ENCODE data around the gene PARD3B.

Gene PARD3B

DNA sequence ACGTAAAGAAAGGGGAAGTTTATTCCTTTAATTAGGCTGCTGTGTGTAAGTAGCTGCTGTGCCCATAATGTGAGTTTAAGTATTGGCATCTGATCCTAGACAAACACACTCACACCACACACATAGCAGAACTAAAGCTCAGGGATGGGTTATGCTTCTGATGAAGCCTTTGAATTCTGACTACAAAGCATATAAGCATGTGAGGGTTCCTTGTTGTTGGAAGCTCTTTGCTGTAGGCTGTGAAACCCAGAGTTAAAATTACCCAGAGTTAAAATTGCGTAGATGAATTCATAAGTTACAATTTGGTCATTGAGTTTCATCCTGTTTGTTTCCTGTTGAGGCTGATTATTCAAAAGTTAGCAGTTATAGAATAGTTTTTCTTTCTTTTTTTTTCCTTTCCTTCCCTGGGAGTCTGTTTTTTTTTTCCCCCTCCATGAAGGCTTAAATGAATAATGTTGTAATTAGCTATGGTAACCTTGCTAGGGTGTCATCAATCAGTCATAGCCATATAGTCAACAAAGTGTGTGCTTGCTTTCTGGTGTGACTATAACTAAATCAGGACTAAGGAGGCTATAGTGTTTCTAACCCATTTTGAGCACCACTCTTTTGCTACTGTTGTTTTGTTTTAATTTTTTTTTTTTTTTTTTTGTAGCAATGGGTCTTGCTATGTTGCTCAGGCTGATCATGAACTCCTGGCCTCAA, 426.1 kb downstream of the PARD3B start:
- no peak for DNase-seq

DNA sequence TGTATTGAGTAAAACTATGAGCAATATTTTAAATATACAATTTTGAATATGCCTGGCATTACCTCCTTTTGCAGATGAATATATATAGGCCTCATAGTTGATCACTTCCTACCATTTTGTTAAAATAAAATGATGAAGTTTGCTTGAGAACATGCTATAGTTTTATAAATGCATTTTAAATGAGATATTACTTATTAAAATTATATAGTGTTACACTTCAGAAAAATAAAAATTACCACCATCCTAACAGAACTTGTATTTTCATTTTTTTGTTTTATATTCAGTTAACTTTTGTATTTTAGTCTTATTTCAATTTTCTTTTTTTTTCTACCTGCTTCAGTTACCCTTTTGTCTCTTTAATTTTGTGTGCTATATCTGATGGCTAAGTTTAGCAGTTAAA, 426.9 kb downstream of the PARD3B start:
- DNase-seq = no peak

DNA sequence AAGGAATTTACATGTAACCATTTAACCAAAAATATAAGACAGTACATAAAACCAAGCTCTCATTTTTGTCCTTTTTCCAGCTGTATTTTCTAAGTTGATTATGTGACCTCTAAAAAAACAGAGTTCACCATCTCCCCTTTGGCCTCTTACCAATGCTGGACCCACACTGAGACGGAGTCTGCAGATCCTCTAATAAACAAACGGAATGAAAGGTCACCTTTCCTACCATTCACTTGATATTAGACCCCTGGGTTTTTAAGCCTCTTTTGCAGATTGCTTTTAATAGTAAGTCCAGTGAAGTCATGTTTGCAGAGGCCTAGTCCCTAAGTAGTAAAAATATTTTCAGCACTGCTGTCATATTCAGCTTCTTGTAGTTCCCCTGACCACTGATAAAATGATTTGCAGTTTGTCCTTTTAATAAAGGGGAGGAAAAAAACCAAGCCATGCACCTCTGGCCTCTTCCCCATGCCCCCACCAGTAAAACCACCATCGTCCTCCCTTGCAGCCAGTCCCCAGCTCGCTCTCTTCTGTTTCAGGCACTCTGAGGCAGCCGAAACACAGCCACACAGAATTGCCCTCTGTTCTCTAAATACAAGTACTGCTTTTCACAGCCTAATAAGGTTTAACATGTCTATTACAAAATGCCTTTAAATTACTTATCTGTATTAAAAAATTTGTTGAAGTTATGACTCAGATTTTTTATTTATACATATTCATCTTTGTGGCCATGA, 427.5 kb downstream of the PARD3B start:
- no peak for DNase-seq

- DNase-seq = no peak
Measured at GRCh38 chr2:204973616-204974015, 428.3 kb downstream of the PARD3B start.

- no peak for DNase-seq
Measured at GRCh38 chr2:204974487-204974886, 429.2 kb downstream of the PARD3B start.

GRCh38 chr2:204977914-204978313, 432.6 kb downstream of the PARD3B start:
- DNase-seq = no peak

- no peak for DNase-seq
Measured at GRCh38 chr2:204982303-204982702, 437.0 kb downstream of the PARD3B start.

DNA sequence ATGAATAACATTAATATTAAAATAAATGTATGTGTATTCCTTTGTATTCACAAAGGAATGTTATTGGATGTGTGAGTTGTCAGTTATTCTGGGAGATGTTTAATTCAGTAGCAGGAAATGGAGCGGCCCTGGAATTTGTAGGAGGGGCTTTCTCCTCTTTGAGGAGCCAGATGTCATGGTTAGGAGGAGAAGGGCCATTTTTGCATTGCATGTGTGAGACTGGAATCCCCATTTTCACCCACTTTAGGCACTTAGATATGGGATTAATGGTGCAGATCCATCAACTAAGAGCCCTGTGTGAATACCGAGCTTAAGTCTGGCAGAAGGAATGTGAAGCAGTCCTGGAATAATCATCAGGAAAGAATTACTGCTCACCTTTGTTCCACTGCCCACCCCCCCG, 439.2 kb downstream of the PARD3B start:
- no peak for DNase-seq

DNA sequence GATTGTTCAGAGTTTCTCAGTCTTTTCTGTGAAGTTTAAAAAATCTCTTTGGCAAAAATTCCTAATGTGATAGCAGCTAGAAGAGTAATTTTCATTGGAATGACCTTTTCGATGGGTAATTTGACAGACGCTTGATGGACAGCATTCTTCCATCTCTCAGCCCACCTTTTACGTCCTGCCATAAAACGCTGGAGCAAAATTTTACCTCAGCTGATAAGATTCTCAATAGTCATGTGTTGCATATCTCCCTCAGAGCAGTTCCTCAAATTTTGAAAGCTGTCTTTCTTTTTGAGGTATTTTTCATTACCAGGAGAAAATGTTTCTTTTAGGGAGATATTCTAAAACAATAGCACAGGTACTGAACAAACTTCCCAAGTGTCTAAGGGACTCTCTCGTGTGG, 441.4 kb downstream of the PARD3B start:
- no peak for DNase-seq

DNA sequence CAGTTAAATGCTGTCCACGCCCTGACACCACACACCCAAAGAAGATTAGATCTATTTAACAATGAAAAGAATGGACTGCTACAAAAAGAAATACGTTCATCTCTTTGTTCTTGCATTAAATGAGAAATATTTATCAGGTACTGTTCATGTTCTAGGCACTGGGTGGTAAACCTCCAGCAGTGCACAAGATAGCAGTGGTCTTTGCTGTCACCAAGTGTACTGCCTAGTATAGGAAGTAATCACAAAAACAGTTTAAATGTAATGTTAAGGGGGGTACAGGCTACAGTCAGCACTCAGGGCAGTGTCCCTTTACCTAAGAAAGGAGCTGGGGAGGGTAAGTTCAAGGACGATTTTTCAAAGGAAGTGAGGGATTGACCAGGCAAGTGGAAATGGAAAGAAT, 443.6 kb downstream of the PARD3B start:
- no peak for DNase-seq

DNA sequence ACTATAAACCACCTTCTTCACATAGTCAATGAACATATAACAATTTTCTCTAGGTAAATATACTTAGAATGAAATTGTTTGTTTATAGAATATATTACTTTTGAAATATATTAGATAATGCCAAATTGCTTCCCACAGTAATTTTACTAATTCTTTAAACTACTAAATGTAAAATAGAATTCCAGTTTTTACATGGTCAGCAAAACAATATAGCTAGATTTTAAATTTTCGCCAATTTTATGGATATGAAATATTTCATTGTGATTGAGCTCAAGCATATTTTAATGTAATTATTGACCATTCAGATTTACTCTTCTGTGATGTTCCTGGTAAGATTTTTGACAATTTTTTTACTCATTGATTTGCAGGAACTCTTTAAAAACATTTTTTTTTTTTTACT, 444.6 kb downstream of the PARD3B start:
- no peak for DNase-seq

GRCh38 chr2:205001300-205001966, 456.2 kb downstream of the PARD3B start:
- no peak for DNase-seq

DNA sequence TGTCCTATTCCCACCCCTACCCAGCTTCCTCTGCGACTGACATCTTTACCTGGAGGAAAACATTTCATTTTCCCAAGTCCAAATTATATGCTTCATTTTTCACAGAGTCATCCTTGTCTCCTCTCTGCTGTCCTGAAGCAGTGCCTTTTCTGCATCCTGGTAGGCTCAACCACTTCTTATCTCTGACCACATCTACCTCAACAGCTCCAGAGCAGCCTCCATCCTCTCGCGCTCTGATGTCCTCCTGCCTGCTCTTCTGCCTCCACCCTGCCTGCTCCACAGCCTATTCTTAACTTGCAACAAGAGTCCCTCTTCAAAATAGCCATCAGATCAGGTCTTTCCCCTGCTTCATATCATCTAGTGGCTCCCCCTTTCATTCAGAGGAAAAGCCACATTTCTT, 457.1 kb downstream of the PARD3B start:
- DNase-seq = no peak

- DNase-seq = no peak
Measured at GRCh38 chr2:205003288-205003687, 458.0 kb downstream of the PARD3B start.

DNA sequence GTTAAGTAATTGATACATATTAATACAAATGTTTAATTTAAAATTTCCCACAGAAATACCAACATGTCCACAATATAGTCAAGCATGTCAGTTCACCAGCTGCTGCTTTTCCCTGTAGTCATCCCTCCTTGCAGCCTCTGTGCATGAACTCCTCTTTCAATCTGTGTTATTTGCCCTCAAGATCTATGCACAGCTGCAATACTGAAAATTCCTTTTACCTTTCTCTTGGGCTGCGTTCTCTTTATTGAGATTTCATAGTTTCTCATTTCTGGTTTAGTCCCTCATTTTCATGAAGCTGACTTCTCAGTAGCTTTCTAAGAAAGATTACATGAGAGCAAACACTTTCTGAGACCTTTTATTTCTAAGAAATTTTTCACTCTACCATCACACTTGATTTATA, 464.9 kb downstream of the PARD3B start:
- DNase-seq = no peak

DNA sequence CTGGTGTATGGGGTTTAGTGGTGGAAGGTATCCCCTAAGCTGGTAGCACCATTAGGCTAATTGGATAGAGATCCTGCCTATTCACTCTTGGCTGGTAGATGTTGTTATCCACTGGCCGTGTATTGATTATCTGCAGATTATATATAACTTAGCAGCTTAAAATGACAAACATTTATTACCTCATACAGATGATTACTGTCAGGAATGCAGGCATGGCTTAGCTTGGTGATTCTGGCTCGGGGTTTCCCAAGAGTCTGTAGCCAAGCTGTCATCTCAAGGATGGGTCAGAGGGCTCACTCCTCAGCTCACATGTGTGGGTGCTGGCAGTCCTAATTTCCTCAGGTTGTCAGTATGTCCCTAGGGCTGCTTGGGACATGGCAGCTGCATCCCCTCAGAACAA, 465.8 kb downstream of the PARD3B start:
- DNase-seq = no peak

DNA sequence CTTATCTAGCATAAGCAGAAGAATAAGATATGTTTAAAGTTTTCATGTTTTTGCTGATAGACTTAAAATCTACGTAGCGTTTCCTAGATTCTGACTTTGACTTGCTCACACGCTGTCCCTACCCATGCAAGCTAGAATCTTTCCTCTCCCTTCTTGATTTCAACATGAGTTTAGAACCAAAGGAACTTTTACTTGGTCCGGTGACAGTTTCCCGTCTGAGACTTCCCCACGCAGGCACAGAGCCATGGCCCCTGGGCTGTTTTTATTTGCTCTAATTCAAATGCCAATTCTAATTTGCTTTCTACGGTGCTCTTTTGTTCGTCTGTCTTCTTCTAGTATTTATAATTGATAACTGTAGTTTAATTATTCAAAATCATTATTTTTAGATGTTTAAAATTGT, 467.7 kb downstream of the PARD3B start:
- no peak for DNase-seq

- no peak for DNase-seq
Measured at GRCh38 chr2:205013586-205013985, 468.3 kb downstream of the PARD3B start.

- no peak for DNase-seq
Measured at GRCh38 chr2:205014201-205014600, 468.9 kb downstream of the PARD3B start.

DNA sequence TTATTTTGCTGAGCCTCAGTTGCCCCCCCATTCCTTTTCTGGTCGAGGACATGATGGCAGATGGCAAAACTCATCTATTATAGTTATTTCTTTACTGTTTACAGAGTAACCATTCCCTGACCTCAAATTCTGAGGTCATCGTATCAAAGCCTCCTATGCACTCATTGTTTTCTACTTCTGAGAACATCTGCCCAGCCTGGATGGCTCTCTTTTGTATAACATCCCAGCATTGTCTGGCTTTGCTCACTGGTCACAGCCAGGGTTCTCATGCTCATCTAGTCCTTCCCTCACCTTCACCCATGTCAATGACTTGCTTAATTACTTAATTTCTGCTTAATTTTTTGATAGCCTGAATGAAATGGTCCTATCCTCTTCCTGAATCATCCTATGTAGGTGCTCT, 472.1 kb downstream of the PARD3B start:
- no peak for DNase-seq

DNA sequence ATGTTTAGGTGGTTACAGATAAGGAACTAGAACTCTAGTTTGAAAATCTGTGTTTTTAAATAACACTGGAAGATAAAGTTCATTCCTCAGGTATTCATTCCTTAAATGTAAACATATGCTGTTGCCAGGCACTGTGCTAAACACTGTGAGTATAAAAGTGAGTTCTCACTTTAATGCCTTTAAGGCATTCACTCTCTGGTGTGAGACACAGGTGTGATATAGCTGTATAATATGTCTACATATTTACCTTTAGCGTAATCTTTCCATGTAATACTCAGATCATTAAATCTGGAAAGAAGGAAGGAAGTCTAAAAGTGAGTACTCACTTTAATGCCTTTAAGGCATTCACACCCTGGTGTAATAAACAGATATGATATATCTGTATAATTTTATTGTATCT, 472.6 kb downstream of the PARD3B start:
- no peak for DNase-seq

DNA sequence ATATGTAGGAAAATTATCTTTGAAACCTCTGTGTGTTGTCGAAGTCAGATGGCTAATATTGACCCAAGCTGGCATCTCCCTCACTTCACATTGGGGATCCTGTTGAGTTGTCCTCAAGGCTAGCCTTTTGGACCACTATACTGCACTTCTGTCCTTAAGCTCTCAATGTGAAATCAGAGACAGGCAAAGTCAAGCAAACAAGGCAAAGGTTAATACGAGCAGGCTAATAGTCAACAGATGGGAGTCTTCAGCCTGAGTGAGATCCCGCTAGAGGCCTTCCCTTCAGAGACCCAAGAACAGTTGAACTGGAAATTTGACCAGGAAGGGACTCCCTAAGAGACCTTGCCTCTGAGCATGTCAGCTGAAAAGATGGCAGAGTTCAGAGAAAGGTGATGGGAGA, 475.4 kb downstream of the PARD3B start:
- DNase-seq = no peak

DNA sequence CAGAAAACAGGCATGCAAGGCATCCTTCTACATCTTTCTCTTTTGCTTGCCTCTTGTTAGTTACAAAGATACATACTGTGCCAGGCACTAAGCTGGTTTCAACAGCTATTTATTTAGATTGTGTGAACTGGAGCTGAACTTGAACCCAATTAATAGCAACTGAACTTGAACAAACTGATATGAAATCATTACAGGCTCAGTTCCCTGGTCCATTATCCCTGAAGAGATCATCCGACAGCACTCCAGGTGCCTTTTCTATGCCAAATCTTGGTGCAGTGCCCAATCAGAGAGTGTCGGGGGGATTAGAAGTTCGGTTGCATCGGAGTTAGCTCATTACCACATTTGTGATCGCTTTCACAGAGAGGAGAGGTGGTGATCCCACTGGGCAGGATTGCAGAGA, 477.6 kb downstream of the PARD3B start:
- peak; percentile 72 for DNase-seq

DNA sequence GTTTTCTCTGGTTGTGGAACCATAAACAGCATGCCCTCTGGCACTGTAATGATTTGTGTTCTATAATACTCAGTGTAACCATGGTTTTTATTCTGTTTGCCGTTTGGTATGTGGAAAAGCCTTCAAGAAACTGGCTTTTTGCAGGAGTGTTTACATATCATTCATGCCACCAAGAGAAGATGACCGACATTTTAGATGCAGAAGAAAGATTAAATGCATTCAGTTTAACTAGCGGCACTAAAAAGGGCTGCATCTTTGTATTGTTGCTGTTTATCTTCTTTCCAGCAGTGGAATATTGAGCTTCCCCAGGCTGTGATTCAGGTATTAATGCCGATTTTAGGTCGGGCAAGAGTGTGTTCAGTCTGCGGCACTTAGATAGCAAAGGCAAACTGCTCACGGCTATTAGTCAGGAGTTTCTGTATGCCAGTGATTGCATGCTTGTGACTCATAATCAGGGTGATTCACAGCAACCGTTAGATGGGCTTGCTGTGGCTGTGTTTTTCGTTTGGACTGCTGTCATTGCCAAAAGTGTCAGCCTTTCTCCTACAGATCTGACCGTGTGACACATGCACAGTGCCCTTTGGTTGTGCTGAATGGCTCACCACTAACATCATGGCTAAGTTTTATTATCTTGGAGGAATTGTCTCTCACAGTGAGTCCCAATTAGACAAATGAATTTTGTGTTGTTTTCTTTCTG, 479.7 kb downstream of the PARD3B start:
- DNase-seq = peak; percentile 33
